SK-N-SH treated with all-trans-retinoic acid at 6 μM for 48 hours (cell line): ENCODE measurements around the gene RRM2.
A peak's percentile ranks its signal among the peaks of the same experiment; 100 is the strongest.

ENCODE experiments used
- ATAC-seq: fragments of 200-7000 bp; cut with Tn5 transposase; 3 replicates; pipeline ENCODE4 v1.9.1; 2020; ENCODE audit warnings: mild to moderate bottlenecking, moderate library complexity
- ARNTL ChIP-seq: fragments of 450-650 bp; formaldehyde crosslinking; IDR thresholded peaks from 2 replicates; pipeline ENCODE4 v1.5.0; 2020; ENCODE audit warnings: low read depth, mild to moderate bottlenecking, moderate library complexity, borderline replicate concordance
- BACH2 ChIP-seq: fragments of 250-450 bp; sonication (Bioruptor Pico); IDR thresholded peaks from 2 replicates; pipeline ENCODE4 v1.9.0; 2021; ENCODE audit warnings: mild to moderate bottlenecking, borderline replicate concordance
- CSDC2 ChIP-seq: fragments of 250-450 bp; sonication (Bioruptor Pico); IDR thresholded peaks from 2 replicates; pipeline ENCODE4 v1.5.0; 2020; ENCODE audit warnings: mild to moderate bottlenecking, moderate library complexity
- ESRRG ChIP-seq: fragments of 250-450 bp; sonication (Bioruptor Pico); IDR thresholded peaks from 2 replicates; pipeline ENCODE4 v1.6.1; 2021; ENCODE audit warnings: mild to moderate bottlenecking
- GLIS3 ChIP-seq: fragments of 250-450 bp; sonication (Bioruptor Pico); IDR thresholded peaks from 2 replicates; pipeline ENCODE4 v1.5.0; 2020; ENCODE audit warnings: mild to moderate bottlenecking, moderate library complexity
- ISL1 ChIP-seq: fragments of 250-450 bp; sonication (Bioruptor Pico); IDR thresholded peaks from 2 replicates; pipeline ENCODE4 v2.1.2; 2022; ENCODE audit warnings: mild to moderate bottlenecking, moderate library complexity
- OSR1 ChIP-seq: fragments of 250-450 bp; sonication (Bioruptor Pico); IDR thresholded peaks from 2 replicates; pipeline ENCODE4 v1.8.0; 2022; ENCODE audit warnings: moderate library complexity, mild to moderate bottlenecking, inconsistent platforms
- PPARA ChIP-seq: fragments of 250-450 bp; sonication (Bioruptor Pico); IDR thresholded peaks from 2 replicates; pipeline ENCODE4 v1.5.0; 2020; ENCODE audit warnings: mild to moderate bottlenecking, borderline replicate concordance
- TCF4 ChIP-seq: fragments of 250-450 bp; sonication (Bioruptor Pico); IDR thresholded peaks from 2 replicates; pipeline ENCODE4 v1.8.0; 2021; ENCODE audit warnings: mild to moderate bottlenecking, moderate library complexity, borderline replicate concordance
- ZC3H10 ChIP-seq: fragments of 250-450 bp; sonication (Bioruptor Pico); IDR thresholded peaks from 2 replicates; pipeline ENCODE4 v1.5.1; 2021; ENCODE audit warnings: mild to moderate bottlenecking, moderate library complexity
- ZFP3 ChIP-seq: fragments of 250-450 bp; sonication (Bioruptor Pico); IDR thresholded peaks from 2 replicates; pipeline ENCODE4 v1.5.0; 2020; ENCODE audit warnings: mild to moderate bottlenecking, moderate library complexity
- ZFP30 ChIP-seq: fragments of 450-650 bp; formaldehyde crosslinking; IDR thresholded peaks from 2 replicates; pipeline ENCODE4 v1.5.0; 2022; ENCODE audit warnings: mild to moderate bottlenecking, moderate library complexity
- ZNF565 ChIP-seq: fragments of 450-650 bp; formaldehyde crosslinking; conservative IDR thresholded peaks from 2 replicates; pipeline ENCODE4 v1.5.0; 2020; ENCODE audit warnings: low read depth, mild to moderate bottlenecking, moderate library complexity
- ZNF70 ChIP-seq: fragments of 450-650 bp; formaldehyde crosslinking; IDR thresholded peaks from 2 replicates; pipeline ENCODE4 v1.5.0; 2020; ENCODE audit warnings: mild to moderate bottlenecking, moderate library complexity
- ZNF8 ChIP-seq: fragments of 450-650 bp; formaldehyde crosslinking; IDR thresholded peaks from 2 replicates; pipeline ENCODE4 v1.5.0; 2020; ENCODE audit warnings: mild to moderate bottlenecking, moderate library complexity
- TF ChIP-seq, protein P1 (sequence below): fragments of 250-450 bp; sonication (Bioruptor Pico); IDR thresholded peaks from 2 replicates; pipeline ENCODE4 v1.5.1; 2020; ENCODE audit warnings: low read depth, mild to moderate bottlenecking, moderate library complexity
- TF ChIP-seq, protein P2 (sequence below): fragments of 250-450 bp; sonication (Bioruptor Pico); IDR thresholded peaks from 2 replicates; pipeline ENCODE4 v1.8.0; 2020; ENCODE audit warnings: mild to moderate bottlenecking, moderate library complexity, borderline replicate concordance
- TF ChIP-seq, protein P3 (sequence below): fragments of 250-450 bp; sonication (Bioruptor Pico); IDR thresholded peaks from 2 replicates; pipeline ENCODE4 v1.5.0; 2020; ENCODE audit warnings: mild to moderate bottlenecking, moderate library complexity
- TF ChIP-seq, protein P4 (sequence below): fragments of 250-450 bp; sonication (Bioruptor Pico); IDR thresholded peaks from 2 replicates; pipeline ENCODE4 v1.8.0; 2021; ENCODE audit warnings: low read depth, mild to moderate bottlenecking, moderate library complexity, borderline replicate concordance

Gene RRM2

DNA sequence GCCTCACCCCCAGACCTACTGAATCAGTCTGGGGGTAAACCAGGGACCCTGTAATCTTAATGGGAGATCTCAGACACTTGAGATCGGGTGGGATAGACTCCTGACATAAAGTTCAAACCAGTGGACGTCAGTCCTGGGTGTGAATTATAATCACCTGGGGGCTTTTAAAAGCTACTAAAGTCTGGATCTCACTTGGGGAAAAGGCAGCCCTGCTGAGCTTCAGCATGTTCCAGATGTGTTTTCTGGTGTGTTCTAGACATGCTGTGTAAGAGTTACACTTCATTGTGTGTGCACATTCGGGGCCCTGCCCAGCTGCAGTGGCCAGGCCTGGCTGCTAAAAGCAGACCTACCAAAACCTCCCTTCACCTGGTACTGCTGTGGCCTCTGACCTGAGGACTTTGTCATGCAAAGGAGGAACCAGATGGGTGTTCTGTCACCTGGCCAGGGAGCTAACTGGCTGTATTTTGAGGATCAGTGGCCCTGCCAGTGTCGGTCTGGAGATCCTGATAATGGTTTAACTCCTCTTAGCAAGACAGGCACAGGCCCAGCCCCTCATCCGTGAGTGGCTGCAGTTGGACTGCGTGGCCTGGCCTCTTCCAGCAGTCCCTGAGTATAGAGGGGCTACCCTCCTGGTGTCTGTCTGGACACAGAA lies 10.6 kb downstream of the RRM2 start (continued):
- TF ChIP-seq, protein P1, sequence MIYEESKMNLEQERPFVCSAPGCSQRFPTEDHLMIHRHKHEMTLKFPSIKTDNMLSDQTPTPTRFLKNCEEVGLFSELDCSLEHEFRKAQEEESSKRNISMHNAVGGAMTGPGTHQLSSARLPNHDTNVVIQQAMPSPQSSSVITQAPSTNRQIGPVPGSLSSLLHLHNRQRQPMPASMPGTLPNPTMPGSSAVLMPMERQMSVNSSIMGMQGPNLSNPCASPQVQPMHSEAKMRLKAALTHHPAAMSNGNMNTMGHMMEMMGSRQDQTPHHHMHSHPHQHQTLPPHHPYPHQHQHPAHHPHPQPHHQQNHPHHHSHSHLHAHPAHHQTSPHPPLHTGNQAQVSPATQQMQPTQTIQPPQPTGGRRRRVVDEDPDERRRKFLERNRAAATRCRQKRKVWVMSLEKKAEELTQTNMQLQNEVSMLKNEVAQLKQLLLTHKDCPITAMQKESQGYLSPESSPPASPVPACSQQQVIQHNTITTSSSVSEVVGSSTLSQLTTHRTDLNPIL (CRISPR knock-in tag), result no peak
- TF ChIP-seq, protein P2, sequence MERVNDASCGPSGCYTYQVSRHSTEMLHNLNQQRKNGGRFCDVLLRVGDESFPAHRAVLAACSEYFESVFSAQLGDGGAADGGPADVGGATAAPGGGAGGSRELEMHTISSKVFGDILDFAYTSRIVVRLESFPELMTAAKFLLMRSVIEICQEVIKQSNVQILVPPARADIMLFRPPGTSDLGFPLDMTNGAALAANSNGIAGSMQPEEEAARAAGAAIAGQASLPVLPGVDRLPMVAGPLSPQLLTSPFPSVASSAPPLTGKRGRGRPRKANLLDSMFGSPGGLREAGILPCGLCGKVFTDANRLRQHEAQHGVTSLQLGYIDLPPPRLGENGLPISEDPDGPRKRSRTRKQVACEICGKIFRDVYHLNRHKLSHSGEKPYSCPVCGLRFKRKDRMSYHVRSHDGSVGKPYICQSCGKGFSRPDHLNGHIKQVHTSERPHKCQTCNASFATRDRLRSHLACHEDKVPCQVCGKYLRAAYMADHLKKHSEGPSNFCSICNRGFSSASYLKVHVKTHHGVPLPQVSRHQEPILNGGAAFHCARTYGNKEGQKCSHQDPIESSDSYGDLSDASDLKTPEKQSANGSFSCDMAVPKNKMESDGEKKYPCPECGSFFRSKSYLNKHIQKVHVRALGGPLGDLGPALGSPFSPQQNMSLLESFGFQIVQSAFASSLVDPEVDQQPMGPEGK (CRISPR knock-in tag), result no peak
- TF ChIP-seq TCF4 (CRISPR knock-in tag), result no peak
- TF ChIP-seq ZNF70, result no peak
- TF ChIP-seq ZFP30 (CRISPR knock-in tag), result no peak
- no peak for TF ChIP-seq ZFP3

DNA sequence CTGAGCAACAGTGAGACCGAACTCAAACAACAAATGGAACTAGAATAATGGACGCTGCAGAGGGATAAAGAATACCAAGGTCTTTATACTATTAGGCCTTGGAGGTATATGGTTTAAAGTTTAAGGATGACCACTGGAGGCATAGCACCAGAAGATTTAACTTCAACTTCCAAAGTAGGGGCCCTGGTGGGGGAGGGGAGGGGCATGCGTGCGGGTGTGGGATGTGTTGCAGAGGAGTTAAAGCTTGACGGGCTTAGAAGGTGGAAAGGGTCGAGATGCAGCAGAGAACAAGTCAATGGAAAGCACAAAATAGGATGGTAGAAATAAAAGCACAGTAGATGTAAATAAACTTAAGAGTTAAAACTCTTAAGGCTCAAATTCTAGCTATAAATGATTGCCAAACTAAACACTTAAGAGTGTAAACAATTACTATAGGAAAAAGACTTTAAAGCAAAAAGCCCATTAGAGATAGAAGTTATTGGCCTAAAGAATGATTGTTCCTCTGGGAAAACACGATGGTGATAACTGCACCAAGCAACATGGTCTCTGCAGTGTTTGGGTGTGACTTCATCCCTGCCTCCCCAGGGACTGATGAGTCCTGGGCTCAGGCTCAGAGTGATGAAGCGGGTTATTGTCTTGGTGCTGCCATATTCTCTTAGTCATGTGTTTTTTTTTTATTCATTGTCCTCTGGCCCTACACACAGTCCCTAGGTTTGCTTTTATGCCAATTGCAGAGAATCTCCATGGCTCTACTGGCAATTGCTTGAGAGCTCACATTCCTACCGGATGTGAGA lies 13.0 kb downstream of the RRM2 start:
- TF ChIP-seq ZNF8 (CRISPR knock-in tag) (no peak), ARNTL (CRISPR knock-in tag) (no peak), BACH2 (CRISPR knock-in tag) (no peak), PPARA (no peak)
- TF ChIP-seq, protein P3, sequence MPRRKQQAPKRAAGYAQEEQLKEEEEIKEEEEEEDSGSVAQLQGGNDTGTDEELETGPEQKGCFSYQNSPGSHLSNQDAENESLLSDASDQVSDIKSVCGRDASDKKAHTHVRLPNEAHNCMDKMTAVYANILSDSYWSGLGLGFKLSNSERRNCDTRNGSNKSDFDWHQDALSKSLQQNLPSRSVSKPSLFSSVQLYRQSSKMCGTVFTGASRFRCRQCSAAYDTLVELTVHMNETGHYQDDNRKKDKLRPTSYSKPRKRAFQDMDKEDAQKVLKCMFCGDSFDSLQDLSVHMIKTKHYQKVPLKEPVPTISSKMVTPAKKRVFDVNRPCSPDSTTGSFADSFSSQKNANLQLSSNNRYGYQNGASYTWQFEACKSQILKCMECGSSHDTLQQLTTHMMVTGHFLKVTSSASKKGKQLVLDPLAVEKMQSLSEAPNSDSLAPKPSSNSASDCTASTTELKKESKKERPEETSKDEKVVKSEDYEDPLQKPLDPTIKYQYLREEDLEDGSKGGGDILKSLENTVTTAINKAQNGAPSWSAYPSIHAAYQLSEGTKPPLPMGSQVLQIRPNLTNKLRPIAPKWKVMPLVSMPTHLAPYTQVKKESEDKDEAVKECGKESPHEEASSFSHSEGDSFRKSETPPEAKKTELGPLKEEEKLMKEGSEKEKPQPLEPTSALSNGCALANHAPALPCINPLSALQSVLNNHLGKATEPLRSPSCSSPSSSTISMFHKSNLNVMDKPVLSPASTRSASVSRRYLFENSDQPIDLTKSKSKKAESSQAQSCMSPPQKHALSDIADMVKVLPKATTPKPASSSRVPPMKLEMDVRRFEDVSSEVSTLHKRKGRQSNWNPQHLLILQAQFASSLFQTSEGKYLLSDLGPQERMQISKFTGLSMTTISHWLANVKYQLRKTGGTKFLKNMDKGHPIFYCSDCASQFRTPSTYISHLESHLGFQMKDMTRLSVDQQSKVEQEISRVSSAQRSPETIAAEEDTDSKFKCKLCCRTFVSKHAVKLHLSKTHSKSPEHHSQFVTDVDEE (CRISPR knock-in tag), result no peak
- TF ChIP-seq, protein P4, sequence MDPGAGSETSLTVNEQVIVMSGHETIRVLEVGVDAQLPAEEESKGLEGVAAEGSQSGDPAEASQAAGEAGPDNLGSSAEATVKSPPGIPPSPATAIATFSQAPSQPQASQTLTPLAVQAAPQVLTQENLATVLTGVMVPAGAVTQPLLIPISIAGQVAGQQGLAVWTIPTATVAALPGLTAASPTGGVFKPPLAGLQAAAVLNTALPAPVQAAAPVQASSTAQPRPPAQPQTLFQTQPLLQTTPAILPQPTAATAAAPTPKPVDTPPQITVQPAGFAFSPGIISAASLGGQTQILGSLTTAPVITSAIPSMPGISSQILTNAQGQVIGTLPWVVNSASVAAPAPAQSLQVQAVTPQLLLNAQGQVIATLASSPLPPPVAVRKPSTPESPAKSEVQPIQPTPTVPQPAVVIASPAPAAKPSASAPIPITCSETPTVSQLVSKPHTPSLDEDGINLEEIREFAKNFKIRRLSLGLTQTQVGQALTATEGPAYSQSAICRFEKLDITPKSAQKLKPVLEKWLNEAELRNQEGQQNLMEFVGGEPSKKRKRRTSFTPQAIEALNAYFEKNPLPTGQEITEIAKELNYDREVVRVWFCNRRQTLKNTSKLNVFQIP, result no peak
- TF ChIP-seq, all 23 proteins: peak for 0
- no peak; the same call in 1 of the 3 replicates for ATAC-seq

DNA sequence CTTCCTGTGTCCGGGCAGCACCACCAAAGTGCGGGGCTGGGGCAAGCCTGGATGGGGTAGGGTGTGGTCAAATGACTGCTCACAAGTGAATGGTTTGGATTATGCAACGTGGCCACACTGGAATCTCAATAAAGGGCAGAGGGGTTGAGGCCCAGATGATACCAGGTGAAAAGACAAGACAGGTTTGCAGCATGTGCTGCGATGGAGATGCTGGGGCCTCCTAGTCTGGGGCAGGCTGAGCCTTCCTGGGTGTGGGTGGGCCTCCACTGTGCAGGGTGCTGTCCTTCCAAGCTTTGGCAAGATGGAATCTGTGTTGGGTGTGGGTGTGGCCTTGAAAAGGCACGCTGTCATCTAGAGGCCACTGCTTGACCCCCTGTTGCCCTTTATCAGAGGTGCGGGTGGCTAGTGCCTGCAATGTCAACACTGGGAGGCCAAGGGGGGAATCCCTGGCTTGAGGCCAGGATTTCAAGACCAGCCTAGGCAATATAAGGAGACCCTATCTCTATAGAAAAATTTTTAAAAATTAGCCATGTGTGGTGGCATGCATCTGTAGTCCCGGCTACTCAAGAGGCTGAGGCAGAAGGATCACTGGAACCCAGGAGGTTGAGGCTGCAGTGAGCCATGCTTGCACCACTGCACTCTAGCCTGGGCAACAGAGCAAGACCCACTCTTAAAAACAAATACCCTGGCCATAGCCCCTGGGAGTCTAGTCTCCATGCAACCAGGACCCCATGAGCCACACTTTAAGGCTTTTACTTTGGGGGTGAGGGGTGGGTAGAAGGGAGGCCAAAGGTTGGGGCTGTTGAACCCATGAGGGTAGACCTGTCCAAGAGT lies 13.8 kb downstream of the RRM2 start:
- ATAC-seq, result peak; percentile 2
- TF ChIP-seq ARNTL (CRISPR knock-in tag), result no peak
- TF ChIP-seq OSR1, result no peak
- no peak for TF ChIP-seq BACH2 (CRISPR knock-in tag)
- TF ChIP-seq CSDC2 (CRISPR knock-in tag), result no peak
- TF ChIP-seq ZC3H10, result no peak
- TF ChIP-seq, protein P4, result no peak
- no peak for TF ChIP-seq ZNF565 (CRISPR knock-in tag)
- TF ChIP-seq, protein P3 (CRISPR knock-in tag), result no peak
- no peak for TF ChIP-seq ISL1 (CRISPR knock-in tag)
- no peak for TF ChIP-seq TCF4 (CRISPR knock-in tag)
- TF ChIP-seq, protein P2 (CRISPR knock-in tag), result no peak
- TF ChIP-seq ESRRG (CRISPR knock-in tag), result no peak
- TF ChIP-seq GLIS3 (CRISPR knock-in tag), result no peak
